ENCODE results near the gene CADM2. TPM values are rescaled to one million over a fixed set of nuclear protein-coding genes. Genes with fewer than 3 reads are reported as not detected.
A peak's percentile ranks its signal among the peaks of the same experiment; 100 is the strongest.

The CADM2 gene
- total RNA-seq, 1 experiment from 2014 or later: 0.47 TPM

DNA sequence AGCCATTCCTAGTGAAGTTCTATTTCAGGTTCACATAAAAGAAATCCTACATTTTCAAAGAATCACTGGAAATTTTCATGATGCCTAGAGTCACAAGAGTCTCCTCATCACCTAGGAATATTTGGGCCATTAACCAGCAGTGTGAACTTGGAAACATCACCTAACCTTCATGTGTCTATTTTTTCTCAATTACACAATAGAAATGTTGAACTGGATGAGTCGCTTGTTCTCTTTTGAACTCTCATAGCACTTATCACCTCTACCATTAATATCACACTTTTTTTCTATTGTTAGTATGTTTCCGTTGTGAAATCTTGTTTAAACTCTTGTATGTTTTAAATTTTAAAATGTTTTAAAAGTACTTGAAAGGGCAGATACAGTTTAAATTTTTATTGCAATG is 371.3 kb downstream of the CADM2 start:
- Histone ChIP-seq H3K9ac (ENCODE audit: low read length) (no peak overlapping the region), H4K20me1 (ENCODE audit: low read length) (no peaks in the 10 kb centered on the region), H3K4me1 (ENCODE audit: insufficient read depth, low read length) (peaks cover 13% of the 10 kb centered on the region), H3K9me3 (ENCODE audit: low read length) (no peaks in the 10 kb centered on the region), H3K4me2 (ENCODE audit: low read length) (no peak overlapping the region), H3K4me3 (ENCODE audit: low read length) (no peak overlapping the region), H3K27ac (ENCODE audit: low read length) (no peak overlapping the region), H3K36me3 (ENCODE audit: low read depth, low read length) (no peaks in the 10 kb centered on the region), H3K79me2 (ENCODE audit: low read length) (no peaks in the 10 kb centered on the region), H3K9me2 (replicated peaks; ENCODE audit: low read length) (no peaks in the 10 kb centered on the region), H3F3A (ENCODE audit: low read length, unreplicated experiment) (no peaks in the 10 kb centered on the region), H3K27me3 (ENCODE audit: low read length) (no peaks in the 10 kb centered on the region), H2AFZ (ENCODE audit: low read length) (no peak overlapping the region)
- intact Hi-C loops (cut with micrococcal nuclease): no loop called here
- DNase-seq (no peak), ATAC-seq (no peak)
- ChIA-PET POLR2A (ENCODE audit: unreplicated experiment) (no interaction called here), CTCF (no interaction called here)
- TF ChIP-seq, protein P1, sequence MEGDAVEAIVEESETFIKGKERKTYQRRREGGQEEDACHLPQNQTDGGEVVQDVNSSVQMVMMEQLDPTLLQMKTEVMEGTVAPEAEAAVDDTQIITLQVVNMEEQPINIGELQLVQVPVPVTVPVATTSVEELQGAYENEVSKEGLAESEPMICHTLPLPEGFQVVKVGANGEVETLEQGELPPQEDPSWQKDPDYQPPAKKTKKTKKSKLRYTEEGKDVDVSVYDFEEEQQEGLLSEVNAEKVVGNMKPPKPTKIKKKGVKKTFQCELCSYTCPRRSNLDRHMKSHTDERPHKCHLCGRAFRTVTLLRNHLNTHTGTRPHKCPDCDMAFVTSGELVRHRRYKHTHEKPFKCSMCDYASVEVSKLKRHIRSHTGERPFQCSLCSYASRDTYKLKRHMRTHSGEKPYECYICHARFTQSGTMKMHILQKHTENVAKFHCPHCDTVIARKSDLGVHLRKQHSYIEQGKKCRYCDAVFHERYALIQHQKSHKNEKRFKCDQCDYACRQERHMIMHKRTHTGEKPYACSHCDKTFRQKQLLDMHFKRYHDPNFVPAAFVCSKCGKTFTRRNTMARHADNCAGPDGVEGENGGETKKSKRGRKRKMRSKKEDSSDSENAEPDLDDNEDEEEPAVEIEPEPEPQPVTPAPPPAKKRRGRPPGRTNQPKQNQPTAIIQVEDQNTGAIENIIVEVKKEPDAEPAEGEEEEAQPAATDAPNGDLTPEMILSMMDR (conservative IDR thresholded peaks at IDR 0.05; ENCODE audit: low read depth, low read length): no peak
- TF ChIP-seq EZH2phosphoT487 (IDR thresholded peaks at IDR 0.05; ENCODE audit: borderline replicate concordance, low read length) (no peak), EZH2 (IDR thresholded peaks at IDR 0.05; ENCODE audit: low read length, unreplicated experiment) (no peak)
- BruUV-seq (replicated peaks): no TSS peak

DNA sequence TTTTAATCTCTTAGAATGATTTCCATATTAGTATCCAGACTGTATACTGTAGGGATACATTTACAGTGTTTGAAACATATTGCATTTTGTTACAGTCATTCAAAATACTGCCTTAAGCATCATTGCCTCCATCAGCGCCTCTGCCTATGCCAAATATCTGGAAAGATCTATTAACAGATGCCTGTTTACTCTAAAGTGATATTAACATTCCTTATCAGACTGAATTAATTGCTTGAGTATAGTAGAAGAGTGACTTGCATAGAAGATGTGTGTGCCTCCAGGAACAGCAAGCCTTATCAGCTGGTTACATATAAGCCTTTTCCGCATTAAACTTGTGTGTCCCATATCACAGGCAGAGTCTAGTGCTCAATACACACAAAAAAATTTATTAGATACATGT is 379.1 kb downstream of the CADM2 start:
- H3K36me3 ChIP-seq (ENCODE audit: low read depth, low read length): no peaks in the 10 kb centered on the region
- DNase-seq (no peak), ATAC-seq (no peak)
- no peak overlapping the region for H3K4me3 ChIP-seq (ENCODE audit: low read length)
- no peak overlapping the region for H3K9ac ChIP-seq (ENCODE audit: low read length)
- no peaks in the 10 kb centered on the region for H3K79me2 ChIP-seq (ENCODE audit: low read length)
- no peak overlapping the region for H3K27ac ChIP-seq (ENCODE audit: low read length)
- no peak overlapping the region for H2AFZ ChIP-seq (ENCODE audit: low read length)
- TF ChIP-seq, protein P1 (conservative IDR thresholded peaks at IDR 0.05; ENCODE audit: low read depth, low read length): no peak
- no peak for TF ChIP-seq EZH2 (IDR thresholded peaks at IDR 0.05; ENCODE audit: low read length, unreplicated experiment)
- POLR2A ChIA-PET (ENCODE audit: unreplicated experiment): no interaction called here
- no peaks in the 10 kb centered on the region for H3K9me3 ChIP-seq (ENCODE audit: low read length)
- H4K20me1 ChIP-seq (ENCODE audit: low read length): no peaks in the 10 kb centered on the region
- no peaks in the 10 kb centered on the region for H3F3A ChIP-seq (ENCODE audit: low read length, unreplicated experiment)
- H3K4me1 ChIP-seq (ENCODE audit: insufficient read depth, low read length): peaks cover 32% of the 10 kb centered on the region
- H3K4me2 ChIP-seq (ENCODE audit: low read length): no peak overlapping the region
- intact Hi-C loops (cut with micrococcal nuclease): no loop called here
- CTCF ChIA-PET: no interaction called here
- no peaks in the 10 kb centered on the region for H3K27me3 ChIP-seq (ENCODE audit: low read length)
- BruUV-seq (replicated peaks): no TSS peak
- no peaks in the 10 kb centered on the region for H3K9me2 ChIP-seq (replicated peaks; ENCODE audit: low read length)

DNA sequence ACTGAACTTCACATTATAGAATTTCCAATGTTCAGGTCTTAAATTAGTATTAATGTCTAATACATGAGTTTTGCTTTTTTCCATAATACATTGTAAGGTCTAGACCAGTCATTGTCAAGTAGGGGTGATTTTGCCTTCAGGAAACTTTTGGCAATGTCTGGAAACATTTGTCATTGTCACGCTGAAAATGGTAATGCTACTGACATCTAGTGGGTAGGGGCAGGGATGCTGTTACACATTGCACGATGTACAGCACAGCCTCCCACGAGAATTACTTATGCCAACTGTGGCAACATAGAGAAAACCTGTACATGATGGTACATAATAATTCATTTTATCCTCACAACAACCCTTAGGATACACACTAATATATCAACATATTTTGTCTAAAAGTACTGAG is 384.1 kb downstream of the CADM2 start:
- Histone ChIP-seq H3K4me3 (ENCODE audit: low read length) (no peak overlapping the region), H3K9me2 (replicated peaks; ENCODE audit: low read length) (no peaks in the 10 kb centered on the region), H3F3A (ENCODE audit: low read length, unreplicated experiment) (no peaks in the 10 kb centered on the region), H4K20me1 (ENCODE audit: low read length) (no peaks in the 10 kb centered on the region), H3K27ac (ENCODE audit: low read length) (no peak overlapping the region), H3K4me2 (ENCODE audit: low read length) (no peak overlapping the region), H3K79me2 (ENCODE audit: low read length) (no peaks in the 10 kb centered on the region), H3K36me3 (ENCODE audit: low read depth, low read length) (no peaks in the 10 kb centered on the region), H3K9ac (ENCODE audit: low read length) (no peak overlapping the region), H3K4me1 (ENCODE audit: insufficient read depth, low read length) (peaks cover 13% of the 10 kb centered on the region), H3K9me3 (ENCODE audit: low read length) (no peaks in the 10 kb centered on the region), H3K27me3 (ENCODE audit: low read length) (no peaks in the 10 kb centered on the region), H2AFZ (ENCODE audit: low read length) (no peak overlapping the region)
- no TSS peak for BruUV-seq (replicated peaks)
- DNase-seq: peak; percentile 69
- TF ChIP-seq, protein P1 (conservative IDR thresholded peaks at IDR 0.05; ENCODE audit: low read depth, low read length): peak; percentile 87
- no peak for TF ChIP-seq EZH2phosphoT487 (IDR thresholded peaks at IDR 0.05; ENCODE audit: borderline replicate concordance, low read length)
- CTCF ChIA-PET: no interaction called here
- ATAC-seq: peak; percentile 87
- intact Hi-C loops (cut with micrococcal nuclease): loop anchor here (1.0 to 5.0 kb wide), 5 partner anchors 39 to 368 kb away; no protein-coding TSS in a partner anchor
- POLR2A ChIA-PET (ENCODE audit: unreplicated experiment): no interaction called here
